ENCODE data around the gene MPIG6B.
"Not testable (repeated sequence)": the region's sequence is repeated elsewhere in the genome, so short reads cannot be mapped to it uniquely, and the experiment has no call there.

The MPIG6B gene

DNA sequence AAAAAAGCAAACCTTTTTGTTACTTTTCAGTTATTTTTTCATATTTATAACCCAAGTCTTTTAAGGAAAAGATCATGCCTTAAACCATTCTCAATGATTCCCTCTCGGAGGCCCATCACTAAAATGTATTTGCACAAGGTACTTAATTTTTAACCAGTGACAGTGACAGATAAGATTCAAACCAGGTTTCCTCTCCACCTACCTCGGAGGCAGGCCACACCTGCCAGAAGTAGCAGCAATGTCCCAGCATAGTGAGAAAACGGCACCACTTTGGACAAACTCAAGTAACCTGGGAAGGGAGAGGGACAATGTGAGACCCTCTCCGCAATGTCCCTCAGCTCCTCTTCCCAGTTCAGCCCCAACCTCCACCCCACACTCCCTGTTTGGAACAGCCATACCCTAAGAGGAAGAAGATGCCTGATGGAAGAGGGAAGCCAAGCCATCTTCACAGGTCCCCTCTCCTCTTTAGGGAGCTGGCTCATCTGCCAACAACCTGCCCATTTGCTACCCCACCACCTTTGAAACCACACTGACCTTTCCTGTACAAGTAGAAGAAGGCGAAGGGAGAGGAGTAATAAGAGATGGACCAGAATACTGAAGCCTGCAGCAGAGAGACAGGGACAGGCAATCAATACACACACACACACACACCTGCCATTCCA, 22.3 kb upstream of the MPIG6B start:
- DNase-seq, result no peak

DNA sequence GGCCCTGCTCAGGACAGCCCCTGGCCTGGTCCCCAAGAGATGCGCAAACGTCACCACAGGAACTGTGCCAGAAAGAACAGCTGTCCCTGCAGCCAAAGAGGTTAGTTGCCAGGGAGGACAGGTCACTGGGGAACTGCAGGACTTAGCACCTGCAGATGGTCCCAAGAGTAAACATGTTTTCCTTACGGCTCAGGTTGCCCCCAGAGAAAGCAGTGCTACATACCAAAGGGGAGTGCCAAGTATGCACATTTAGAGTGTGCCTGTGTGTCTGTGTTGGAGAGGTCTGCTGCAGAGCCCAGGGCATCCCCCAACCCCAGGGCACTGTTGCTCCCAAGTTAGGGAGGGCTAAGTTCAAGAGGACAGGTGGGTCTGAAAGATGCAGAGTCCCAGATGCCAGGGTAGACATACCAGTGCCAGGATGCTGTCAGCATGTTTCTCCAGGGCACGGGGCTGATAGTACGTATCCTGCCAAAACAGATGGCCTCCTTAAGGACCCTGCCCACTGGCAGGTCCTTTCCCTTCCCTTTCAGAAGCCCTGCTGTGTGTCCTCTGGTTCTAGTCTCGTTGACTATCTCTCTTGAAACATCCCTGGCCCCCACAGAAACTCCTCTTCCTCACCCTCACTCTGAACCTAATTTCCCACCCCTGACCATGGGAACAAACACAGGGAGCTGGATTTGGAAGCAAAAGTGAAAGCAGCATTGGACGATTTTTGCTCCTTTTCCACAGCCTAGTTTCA, 21.3 kb upstream of the MPIG6B start:
- DNase-seq, result peak in 1 of 14 donors; percentile 12

GRCh38 chr6:31702405-31702818, 20.8 kb upstream of the MPIG6B start:
- DNase-seq, result no peak

- peak; percentile 79 to 99 (median 94) for DNase-seq
Observed at GRCh38 chr6:31702819-31703716, 20.1 kb upstream of the MPIG6B start, which contains the start of gene ABHD16A. Gene ABHD16A (minus strand): TSS chr6:31703324. CDS start chr6:31703281, 43 bp downstream.

- DNase-seq, result no peak
Observed at GRCh38 chr6:31705931-31706330, 17.2 kb upstream of the MPIG6B start.

- DNase-seq, result no peak
Observed at GRCh38 chr6:31706599-31706998, 16.6 kb upstream of the MPIG6B start, which contains the start of gene LY6G6F. Gene LY6G6F (plus strand): TSS chr6:31706866. CDS start chr6:31706907, 41 bp downstream.

- DNase-seq, result no peak
Observed at GRCh38 chr6:31707701-31708100, 15.5 kb upstream of the MPIG6B start.

- DNase-seq, result no peak
Observed at GRCh38 chr6:31708224-31708623, 14.9 kb upstream of the MPIG6B start.

GRCh38 chr6:31709157-31709556, 14.0 kb upstream of the MPIG6B start:
- DNase-seq, result not testable (repeated sequence)

- no peak for DNase-seq
Observed at GRCh38 chr6:31710523-31711219, 12.5 kb upstream of the MPIG6B start.

DNA sequence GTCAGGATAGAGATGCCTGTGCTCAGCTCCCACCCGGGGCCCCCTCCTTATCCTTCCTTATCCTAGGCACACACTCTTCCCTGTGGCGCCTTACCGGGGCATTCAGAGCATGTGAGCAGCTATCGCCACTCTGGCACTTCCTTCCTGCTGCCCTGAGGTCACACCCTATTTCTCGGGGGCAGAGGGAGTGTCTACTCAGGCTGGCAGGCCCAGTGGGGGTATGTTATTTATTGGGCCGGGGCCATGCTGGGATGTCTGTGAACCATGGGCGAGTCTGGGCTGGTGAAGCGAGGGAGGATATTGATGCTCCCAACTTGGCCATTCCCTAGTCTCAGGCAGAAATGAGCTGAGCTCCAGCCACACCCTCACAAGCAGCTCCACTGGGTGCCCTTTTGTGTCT, 11.9 kb upstream of the MPIG6B start:
- DNase-seq, result no peak

DNA sequence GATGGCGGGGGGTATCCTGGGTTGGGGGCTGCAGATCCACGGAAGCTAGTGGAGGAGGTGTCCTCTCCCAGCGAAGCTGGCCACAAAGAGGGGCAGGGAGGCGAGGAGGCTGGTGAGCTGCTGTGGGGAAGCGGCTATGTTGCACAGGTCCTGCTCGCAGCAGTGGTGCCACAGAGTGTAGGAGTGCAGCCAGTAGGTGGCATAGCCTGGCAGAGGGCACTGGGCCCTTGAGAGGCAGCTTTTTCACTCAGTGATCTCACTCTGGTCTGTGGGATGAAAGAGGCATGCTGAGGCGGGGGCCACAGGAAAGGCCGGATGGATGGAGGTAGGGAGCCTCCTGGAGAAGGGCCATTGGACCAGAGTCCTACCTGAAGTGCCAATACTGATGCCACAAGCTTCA, 10.9 kb upstream of the MPIG6B start:
- DNase-seq, result no peak

GRCh38 chr6:31713465-31713864, 9.7 kb upstream of the MPIG6B start:
- no peak for DNase-seq

- DNase-seq, result no peak
Observed at GRCh38 chr6:31713991-31714684, 9.0 kb upstream of the MPIG6B start.

GRCh38 chr6:31715022-31715958, 7.9 kb upstream of the MPIG6B start, which contains the start of gene LY6G6D:
Gene LY6G6D (plus strand): TSS chr6:31715348. CDS start chr6:31715356, 8 bp downstream.
- no peak for DNase-seq

GRCh38 chr6:31717499-31718222, 5.5 kb upstream of the MPIG6B start:
- no peak for DNase-seq

DNA sequence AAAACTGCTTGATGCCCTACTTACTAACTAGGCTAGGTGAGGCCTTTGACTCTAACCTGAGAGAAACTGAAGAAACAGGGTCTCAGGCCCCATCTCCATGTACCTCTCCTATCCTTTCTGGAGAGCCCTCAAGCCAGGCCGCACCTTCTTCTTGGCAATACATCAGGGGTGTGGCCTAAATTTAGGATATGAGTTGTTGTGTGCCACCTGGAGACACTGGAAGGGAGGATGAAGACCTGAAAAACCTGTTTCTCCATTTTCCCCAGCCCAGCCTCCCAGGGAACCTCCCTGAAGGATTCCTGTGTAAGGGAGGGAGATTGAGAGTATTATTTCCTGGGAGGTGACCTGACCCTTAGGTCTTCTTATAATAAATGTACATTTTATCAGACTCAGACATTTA, 4.9 kb upstream of the MPIG6B start:
- DNase-seq, result no peak

- DNase-seq, result no peak
Observed at GRCh38 chr6:31719001-31719400, 4.2 kb upstream of the MPIG6B start.

GRCh38 chr6:31720196-31720770, 2.9 kb upstream of the MPIG6B start:
- no peak for DNase-seq

Data from C1 segment of cervical spinal cord (tissue), 14 donors.